Mucosa of rectum (tissue), 2 donors: Measurements from ENCODE around the gene MREG.

ENCODE experiments used
- H3K27ac ChIP-seq, 2 donors: one replicate each; pipeline ENCODE4 v1.7.0; 2013; ENCODE audit warnings: inconsistent platforms in 2 of 2, low read depth in 2 of 2, low read length in 2 of 2
- H3K27me3 ChIP-seq, 2 donors: one replicate each; pipeline ENCODE4 v1.7.0; 2013; ENCODE audit warnings: low read length in 2 of 2; ENCODE audit not compliant: control insufficient read depth in 2 of 2, insufficient read depth in 2 of 2
- H3K36me3 ChIP-seq, 2 donors: one replicate each; pipeline ENCODE4 v1.7.0; 2013; ENCODE audit warnings: low read length in 2 of 2; ENCODE audit not compliant: control insufficient read depth in 2 of 2, insufficient read depth in 2 of 2
- H3K4me1 ChIP-seq, 2 donors: one replicate each; pipeline ENCODE4 v1.7.0; 2013; ENCODE audit warnings: low read length in 2 of 2, mild to moderate bottlenecking in 1 of 2; ENCODE audit not compliant: control insufficient read depth in 2 of 2, insufficient read depth in 2 of 2
- H3K4me3 ChIP-seq, 2 donors: one replicate each; pipeline ENCODE4 v1.7.0; 2013; ENCODE audit warnings: low read length in 2 of 2
- H3K9ac ChIP-seq, 2 donors: one replicate each; pipeline ENCODE4 v1.7.0; 2013; ENCODE audit warnings: low read length in 2 of 2, low read depth in 1 of 2, mild to moderate bottlenecking in 1 of 2
- H3K9me3 ChIP-seq, 2 donors: one replicate each; pipeline ENCODE4 v1.7.0; 2013; ENCODE audit warnings: low read length in 2 of 2; ENCODE audit not compliant: control insufficient read depth in 2 of 2
- donor health status: healthy.
- donor health status: Normal muscosa, but diverticular disease.

Gene MREG

GRCh38 chr2:216043949-216044348 lies 30.6 kb upstream of the MREG start:
- Histone ChIP-seq H3K4me1 (no peaks in the 10 kb centered on the region), H3K36me3 (peaks cover 11 to 24% of the 10 kb centered on the region in 2 donors), H3K4me3 (no peak overlapping the region), H3K27ac (no peak overlapping the region), H3K9me3 (no peaks in the 10 kb centered on the region), H3K27me3 (no peaks in the 10 kb centered on the region), H3K9ac (no peak overlapping the region)

- no peaks in the 10 kb centered on the region for H3K27me3 ChIP-seq
- H3K36me3 ChIP-seq = peaks cover 11 to 20% of the 10 kb centered on the region in 2 donors
- H3K9ac ChIP-seq = no peak overlapping the region
- no peaks in the 10 kb centered on the region for H3K4me1 ChIP-seq
- no peaks in the 10 kb centered on the region for H3K9me3 ChIP-seq
- no peak overlapping the region for H3K4me3 ChIP-seq
- H3K27ac ChIP-seq = no peak overlapping the region
Observed at GRCh38 chr2:216041438-216041837, 28.1 kb upstream of the MREG start.

GRCh38 chr2:216039918-216040317 lies 26.6 kb upstream of the MREG start:
- Histone ChIP-seq H3K9me3 (no peaks in the 10 kb centered on the region), H3K36me3 (peaks cover 13 to 21% of the 10 kb centered on the region in 2 donors)

GRCh38 chr2:216034065-216034464 lies 20.7 kb upstream of the MREG start:
- peaks cover 3 to 9% of the 10 kb centered on the region in 2 donors for H3K36me3 ChIP-seq
- no peak overlapping the region for H3K9ac ChIP-seq
- no peak overlapping the region for H3K4me3 ChIP-seq
- H3K27me3 ChIP-seq = no peaks in the 10 kb centered on the region
- no peaks in the 10 kb centered on the region for H3K4me1 ChIP-seq
- no peak overlapping the region for H3K27ac ChIP-seq
- H3K9me3 ChIP-seq = no peaks in the 10 kb centered on the region

More at GRCh38 chr2:216039918-216040317, 26.6 kb upstream of the MREG start:
- H3K4me1 ChIP-seq = no peaks in the 10 kb centered on the region
- H3K9ac ChIP-seq = no peak overlapping the region
- H3K4me3 ChIP-seq = no peak overlapping the region
- H3K27me3 ChIP-seq = no peaks in the 10 kb centered on the region
- no peak overlapping the region for H3K27ac ChIP-seq

GRCh38 chr2:216033403-216033802 lies 20.1 kb upstream of the MREG start:
- no peaks in the 10 kb centered on the region for H3K4me1 ChIP-seq
- H3K4me3 ChIP-seq = no peak overlapping the region
- no peak overlapping the region for H3K27ac ChIP-seq
- peaks cover 3 to 9% of the 10 kb centered on the region in 2 donors for H3K36me3 ChIP-seq
- H3K9ac ChIP-seq = no peak overlapping the region
- no peaks in the 10 kb centered on the region for H3K9me3 ChIP-seq
- no peaks in the 10 kb centered on the region for H3K27me3 ChIP-seq

- Histone ChIP-seq H3K9ac (no peak overlapping the region), H3K27ac (no peak overlapping the region), H3K4me1 (no peaks in the 10 kb centered on the region), H3K9me3 (no peaks in the 10 kb centered on the region), H3K27me3 (no peaks in the 10 kb centered on the region), H3K4me3 (no peak overlapping the region), H3K36me3 (peaks cover 3 to 9% of the 10 kb centered on the region in 2 donors)
Observed at GRCh38 chr2:216031960-216032689, 18.8 kb upstream of the MREG start.

- no peaks in the 10 kb centered on the region for H3K4me1 ChIP-seq
- no peak overlapping the region for H3K4me3 ChIP-seq
- H3K27ac ChIP-seq = no peak overlapping the region
- no peak overlapping the region for H3K9ac ChIP-seq
- no peaks in the 10 kb centered on the region for H3K27me3 ChIP-seq
- peaks cover 0 to 7% of the 10 kb centered on the region in 2 donors for H3K36me3 ChIP-seq
- H3K9me3 ChIP-seq = no peaks in the 10 kb centered on the region
Observed at GRCh38 chr2:216030216-216030615, 16.9 kb upstream of the MREG start.

- H3K36me3 ChIP-seq = peaks cover 0 to 7% of the 10 kb centered on the region in 2 donors
- H3K27me3 ChIP-seq = no peaks in the 10 kb centered on the region
- H3K4me1 ChIP-seq = no peaks in the 10 kb centered on the region
- no peak overlapping the region for H3K9ac ChIP-seq
- H3K4me3 ChIP-seq = no peak overlapping the region
- H3K9me3 ChIP-seq = no peaks in the 10 kb centered on the region
- no peak overlapping the region for H3K27ac ChIP-seq
Observed at GRCh38 chr2:216029416-216030129, 16.2 kb upstream of the MREG start.

GRCh38 chr2:216024779-216025336 lies 11.5 kb upstream of the MREG start:
- Histone ChIP-seq H3K27ac (no peak overlapping the region), H3K4me1 (no peaks in the 10 kb centered on the region), H3K27me3 (no peaks in the 10 kb centered on the region), H3K4me3 (no peak overlapping the region), H3K36me3 (peaks cover 0 to 5% of the 10 kb centered on the region in 2 donors), H3K9me3 (no peaks in the 10 kb centered on the region), H3K9ac (no peak overlapping the region)

- H3K9me3 ChIP-seq = no peaks in the 10 kb centered on the region
- no peaks in the 10 kb centered on the region for H3K4me1 ChIP-seq
- H3K36me3 ChIP-seq = no peaks in the 10 kb centered on the region
- H3K4me3 ChIP-seq = no peak overlapping the region
- no peaks in the 10 kb centered on the region for H3K27me3 ChIP-seq
- H3K27ac ChIP-seq = no peak overlapping the region
- H3K9ac ChIP-seq = no peak overlapping the region
Observed at GRCh38 chr2:216023055-216023648, 9.8 kb upstream of the MREG start.
